ENCODE measurements around the gene BOLA2B. TPM values are rescaled to one million over a fixed set of nuclear protein-coding genes. Genes with fewer than 3 reads are reported as not detected.
"Not testable (repeated sequence)": the region's sequence is repeated elsewhere in the genome, so short reads cannot be mapped to it uniquely, and the experiment has no call there.

Gene BOLA2B
- total RNA-seq, result 100 to 1,000 TPM; 252 to 257 TPM

GRCh38 chr16:30193615-30194014, at the start of gene BOLA2B, which contains the start of gene SLX1A:
Gene BOLA2B (minus strand): TSS chr16:30193666. CDS start chr16:30193595, 71 bp downstream.
Gene SLX1A (plus strand): TSS chr16:30193875. CDS start chr16:30194085, 210 bp downstream.
- H3K9me3 Mint-ChIP-seq, H3K4me1 Mint-ChIP-seq, H3K27me3 Mint-ChIP-seq, H3K36me3 Mint-ChIP-seq, H3K4me3 Mint-ChIP-seq, DNase-seq, H3K27ac Mint-ChIP-seq: not testable (repeated sequence)

GRCh38 chr16:30217082-30217481, 23.6 kb upstream of the BOLA2B start:
- H3K27ac Mint-ChIP-seq, H3K36me3 Mint-ChIP-seq, H3K27me3 Mint-ChIP-seq, DNase-seq, H3K4me1 Mint-ChIP-seq, H3K4me3 Mint-ChIP-seq, H3K9me3 Mint-ChIP-seq: not testable (repeated sequence)

- not testable (repeated sequence) for DNase-seq, H3K4me1 Mint-ChIP-seq, H3K27ac Mint-ChIP-seq, H3K4me3 Mint-ChIP-seq, H3K27me3 Mint-ChIP-seq, H3K9me3 Mint-ChIP-seq, H3K36me3 Mint-ChIP-seq
Measured at GRCh38 chr16:30211414-30211813, 17.9 kb upstream of the BOLA2B start.

- not testable (repeated sequence) for H3K4me1 Mint-ChIP-seq, H3K4me3 Mint-ChIP-seq, H3K27ac Mint-ChIP-seq, DNase-seq, H3K36me3 Mint-ChIP-seq, H3K27me3 Mint-ChIP-seq, H3K9me3 Mint-ChIP-seq
Measured at GRCh38 chr16:30209032-30209431, 15.6 kb upstream of the BOLA2B start.

DNA sequence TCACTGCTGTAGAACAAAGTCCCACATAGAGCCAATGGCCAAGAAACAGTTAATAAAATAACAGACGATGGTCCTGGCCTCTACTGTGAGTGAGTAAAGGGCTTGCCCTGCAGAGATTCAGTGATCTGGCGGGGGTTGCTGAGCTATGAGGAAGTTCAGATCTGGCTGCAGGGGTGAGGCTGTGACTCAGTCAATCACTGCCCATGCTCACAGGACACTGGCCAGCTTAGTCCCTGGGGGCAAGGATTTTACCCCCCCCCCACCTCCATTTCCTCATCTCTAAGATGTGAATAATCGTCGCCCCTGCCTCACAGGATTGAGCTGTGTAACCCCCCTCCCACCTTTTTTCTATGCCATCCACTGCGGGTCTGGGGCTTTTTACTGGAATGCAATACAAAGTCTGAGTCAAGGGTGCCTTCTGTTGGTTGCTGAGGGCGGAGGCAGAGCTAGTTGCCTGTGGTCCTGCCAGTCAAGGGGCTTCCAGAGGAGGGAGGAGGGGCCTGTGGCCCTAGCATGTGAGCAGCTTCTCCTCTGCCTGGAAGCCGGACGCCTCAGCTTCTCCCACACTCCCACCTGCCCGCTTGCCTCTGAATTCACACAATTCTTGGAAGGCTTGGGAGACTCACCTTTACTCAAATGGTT, 13.7 kb upstream of the BOLA2B start:
- H3K36me3 Mint-ChIP-seq, H3K9me3 Mint-ChIP-seq, H3K4me3 Mint-ChIP-seq, H3K27me3 Mint-ChIP-seq, DNase-seq, H3K4me1 Mint-ChIP-seq, H3K27ac Mint-ChIP-seq: not testable (repeated sequence)

DNA sequence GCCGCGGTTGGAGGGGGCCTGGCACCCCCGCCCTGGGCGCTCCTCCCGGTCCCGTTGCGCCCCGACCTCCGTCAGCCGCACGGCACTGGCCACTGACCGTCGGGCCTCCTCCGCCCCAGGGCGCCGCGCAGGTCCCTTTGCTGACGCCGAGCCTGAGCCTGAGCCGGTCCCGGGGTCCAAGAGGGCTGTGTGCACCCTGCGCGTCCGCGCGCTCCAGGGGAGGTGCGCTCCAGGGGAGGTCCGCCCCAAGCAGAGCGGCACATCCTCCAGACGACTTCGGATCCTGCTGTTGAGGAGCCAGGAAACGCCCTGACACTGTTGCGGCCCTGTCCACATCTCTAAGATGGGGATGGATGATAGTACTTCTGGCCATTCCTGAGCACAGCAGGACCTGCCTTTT, 12.8 kb upstream of the BOLA2B start:
- H3K36me3 Mint-ChIP-seq, H3K9me3 Mint-ChIP-seq, H3K4me1 Mint-ChIP-seq, DNase-seq, H3K27me3 Mint-ChIP-seq, H3K4me3 Mint-ChIP-seq, H3K27ac Mint-ChIP-seq: not testable (repeated sequence)

DNA sequence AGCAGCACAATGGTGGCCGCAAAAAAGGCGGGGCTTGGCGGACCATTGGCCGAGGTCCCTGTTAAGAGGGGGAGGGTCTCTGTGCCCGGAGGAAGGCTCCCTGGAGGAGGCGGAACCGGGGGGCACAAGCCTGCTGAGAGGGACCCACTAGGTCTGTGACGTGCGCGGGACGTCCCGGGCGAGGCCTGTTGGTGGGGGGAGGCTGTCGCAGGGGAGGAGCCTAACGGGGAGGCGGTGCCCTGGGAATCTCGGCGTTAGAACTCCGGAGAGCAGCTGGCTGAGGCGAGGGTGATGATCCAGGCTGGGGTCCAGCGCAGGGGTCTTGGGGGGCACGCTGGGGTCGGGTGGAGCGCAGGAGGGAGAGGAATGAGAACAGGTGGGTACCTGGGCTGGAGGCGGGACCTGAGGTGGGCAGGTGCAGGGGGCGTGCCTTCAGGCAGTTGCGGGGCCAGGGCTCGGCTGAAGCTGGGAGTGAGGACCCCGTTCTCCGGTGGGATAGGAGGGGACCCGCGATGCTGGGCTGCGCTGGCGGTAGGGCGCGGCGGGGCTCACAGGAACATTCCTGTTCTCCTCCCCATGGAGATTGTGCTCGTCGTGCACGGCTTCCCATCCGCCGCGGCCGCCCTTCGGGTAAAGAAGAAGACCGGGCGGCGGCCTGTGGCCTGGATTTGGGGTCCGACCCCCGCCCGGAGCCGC, 12.2 kb upstream of the BOLA2B start:
- H3K27me3 Mint-ChIP-seq, H3K27ac Mint-ChIP-seq, H3K4me1 Mint-ChIP-seq, H3K9me3 Mint-ChIP-seq, H3K36me3 Mint-ChIP-seq, DNase-seq, H3K4me3 Mint-ChIP-seq: not testable (repeated sequence)

DNA sequence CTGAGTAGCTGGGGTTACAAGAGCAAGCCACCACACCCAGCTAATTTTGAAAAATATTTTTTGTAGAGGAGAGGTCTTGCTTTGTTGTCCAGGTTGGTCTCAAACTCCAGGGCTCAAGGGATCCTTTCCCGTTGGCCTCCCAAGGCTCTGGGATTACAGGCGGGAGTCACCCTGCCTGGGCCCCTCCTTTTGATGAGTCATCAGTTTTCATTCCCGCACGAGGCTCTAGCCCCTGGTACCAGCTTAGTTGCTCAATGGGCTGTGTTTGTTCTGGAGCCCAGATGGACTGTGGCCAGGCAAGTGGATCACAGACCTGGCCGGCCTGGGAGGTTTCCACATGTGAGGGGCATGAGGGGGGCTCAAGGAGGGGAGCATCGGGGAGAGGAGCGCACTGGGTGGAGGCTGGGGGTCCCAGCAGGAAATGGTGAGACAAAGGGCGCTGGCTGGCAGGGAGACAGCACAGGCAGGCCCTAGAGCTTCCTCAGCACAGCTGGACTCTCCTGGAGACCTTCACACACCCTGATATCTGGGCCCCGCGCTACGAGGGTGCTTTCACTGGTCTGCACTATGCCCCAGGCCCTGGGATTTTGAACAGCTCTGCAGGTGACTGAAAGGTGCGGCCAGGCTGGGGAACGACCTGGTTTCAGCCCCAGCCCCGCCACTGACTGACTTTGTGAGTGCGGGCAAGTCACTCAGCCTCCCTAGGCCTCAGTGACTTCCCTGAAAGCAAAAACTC, 6.3 kb upstream of the BOLA2B start:
- DNase-seq, H3K4me1 Mint-ChIP-seq, H3K4me3 Mint-ChIP-seq, H3K27me3 Mint-ChIP-seq, H3K27ac Mint-ChIP-seq, H3K36me3 Mint-ChIP-seq, H3K9me3 Mint-ChIP-seq: not testable (repeated sequence)

GRCh38 chr16:30199049-30199448, 5.6 kb upstream of the BOLA2B start, which contains the start of gene SULT1A3:
Gene SULT1A3 (plus strand): TSS chr16:30199255. CDS start chr16:30200729, 1,474 bp downstream.
- H3K9me3 Mint-ChIP-seq, H3K36me3 Mint-ChIP-seq, DNase-seq, H3K27ac Mint-ChIP-seq, H3K27me3 Mint-ChIP-seq, H3K4me1 Mint-ChIP-seq, H3K4me3 Mint-ChIP-seq: not testable (repeated sequence)

DNA sequence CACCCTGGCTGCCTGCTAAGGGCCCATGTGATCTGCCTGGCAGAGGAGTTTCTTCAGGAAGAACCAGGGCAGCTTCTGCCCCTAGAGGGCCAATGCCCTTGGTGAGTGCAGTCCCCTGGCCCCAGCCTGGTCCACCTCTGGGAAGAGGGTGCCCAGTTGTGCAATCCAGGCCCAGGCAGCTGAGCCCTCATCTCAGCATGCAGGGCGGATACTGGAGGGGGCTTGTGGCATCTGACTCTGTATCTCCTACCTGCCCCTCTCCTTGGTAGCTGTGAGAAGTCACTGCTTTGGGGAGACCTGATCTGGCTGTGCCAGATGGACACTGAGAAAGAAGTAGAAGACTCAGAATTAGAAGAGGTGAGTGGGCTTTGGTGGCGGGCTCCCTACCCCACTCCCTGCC, 3.5 kb upstream of the BOLA2B start:
- not testable (repeated sequence) for H3K36me3 Mint-ChIP-seq, H3K9me3 Mint-ChIP-seq, H3K4me3 Mint-ChIP-seq, H3K27ac Mint-ChIP-seq, H3K4me1 Mint-ChIP-seq, DNase-seq, H3K27me3 Mint-ChIP-seq

GRCh38 chr16:30194172-30194925, 883 bp upstream of the BOLA2B start:
- H3K4me1 Mint-ChIP-seq, H3K27me3 Mint-ChIP-seq, H3K9me3 Mint-ChIP-seq, H3K36me3 Mint-ChIP-seq, H3K4me3 Mint-ChIP-seq, H3K27ac Mint-ChIP-seq, DNase-seq: not testable (repeated sequence)

GRCh38 chr16:30193098-30193497, 368 bp downstream of the BOLA2B start:
- not testable (repeated sequence) for H3K27me3 Mint-ChIP-seq, H3K4me1 Mint-ChIP-seq, DNase-seq, H3K36me3 Mint-ChIP-seq, H3K27ac Mint-ChIP-seq, H3K4me3 Mint-ChIP-seq, H3K9me3 Mint-ChIP-seq

DNA sequence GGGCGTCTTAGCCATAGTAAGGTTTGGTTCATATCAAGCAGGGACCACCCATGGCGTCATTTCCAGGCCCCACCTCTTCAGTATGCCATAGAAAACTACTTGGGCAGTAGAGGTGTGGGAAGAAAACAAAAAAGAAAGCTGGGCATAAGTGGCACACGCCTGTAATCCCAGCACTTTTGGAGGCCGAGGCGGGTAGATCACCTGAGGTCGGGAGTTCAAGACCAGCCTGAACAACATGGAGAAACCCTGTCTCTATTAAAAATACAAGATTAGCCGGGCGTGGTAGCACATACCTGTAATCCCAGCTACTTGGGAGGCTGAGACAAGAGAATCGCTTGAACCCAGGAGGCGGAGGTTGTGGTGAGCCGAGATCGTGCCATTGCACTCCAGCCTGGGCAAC, 2.3 kb downstream of the BOLA2B start:
- H3K9me3 Mint-ChIP-seq, H3K4me3 Mint-ChIP-seq, H3K27ac Mint-ChIP-seq, DNase-seq, H3K27me3 Mint-ChIP-seq: not testable (repeated sequence)
- H3K36me3 Mint-ChIP-seq, result peaks cover 20% of the 10 kb centered on the region
- H3K4me1 Mint-ChIP-seq, result peaks cover 11% of the 10 kb centered on the region

DNA sequence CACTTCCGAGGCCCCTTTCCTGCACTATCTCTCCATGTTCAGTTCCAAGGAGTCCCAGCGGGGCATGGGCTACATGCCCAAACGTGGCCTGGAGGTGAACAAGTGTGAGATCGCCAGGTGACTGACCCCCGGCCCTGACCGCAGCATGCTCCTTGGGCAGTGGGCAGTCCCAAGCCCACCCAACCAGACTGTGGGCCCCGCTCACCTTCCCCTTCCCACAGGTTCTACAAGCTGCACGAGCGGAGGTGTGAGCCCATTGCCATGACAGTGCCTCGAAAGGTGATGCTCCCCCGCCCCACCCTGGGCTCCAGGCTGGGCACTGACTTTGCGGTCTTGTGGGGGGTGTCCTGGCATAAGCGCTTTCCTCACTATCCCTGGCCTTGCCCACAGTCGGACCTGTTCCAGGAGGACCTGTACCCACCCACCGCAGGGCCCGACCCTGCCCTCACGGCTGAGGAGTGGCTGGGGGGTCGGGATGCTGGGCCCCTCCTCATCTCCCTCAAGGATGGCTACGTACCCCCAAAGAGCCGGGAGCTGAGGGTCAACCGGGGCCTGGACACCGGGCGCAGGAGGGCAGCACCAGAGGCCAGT, 5.4 kb downstream of the BOLA2B start:
- Mint-ChIP-seq H3K9me3 (no peaks in the 10 kb centered on the region), H3K27me3 (no peaks in the 10 kb centered on the region), H3K36me3 (peaks cover 43% of the 10 kb centered on the region), H3K4me1 (peaks cover 15% of the 10 kb centered on the region), H3K27ac (peak overlapping the region; percentile 75), H3K4me3 (peak overlapping the region; percentile 67)
- no peak for DNase-seq

DNA sequence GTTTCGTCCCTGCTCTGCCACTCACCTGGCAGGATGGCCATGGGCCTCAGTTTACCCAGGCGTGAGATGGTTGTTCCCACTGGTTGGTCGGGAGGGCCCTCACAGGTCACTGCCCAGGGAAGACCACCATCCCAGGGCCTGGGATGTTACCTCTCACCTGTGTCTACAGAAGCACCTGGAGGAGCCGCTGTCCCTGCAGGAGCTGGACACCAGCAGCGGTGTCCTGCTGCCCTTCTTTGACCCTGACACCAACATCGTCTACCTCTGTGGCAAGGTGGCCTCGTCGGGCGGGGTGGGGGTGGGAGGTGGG, 6.0 kb downstream of the BOLA2B start:
- Mint-ChIP-seq H3K9me3 (no peaks in the 10 kb centered on the region), H3K27ac (peak overlapping the region; percentile 100), H3K36me3 (peaks cover 43% of the 10 kb centered on the region), H3K4me3 (peak overlapping the region; percentile 100), H3K4me1 (peaks cover 15% of the 10 kb centered on the region), H3K27me3 (no peaks in the 10 kb centered on the region)
- no peak for DNase-seq
